Heart left ventricle (tissue), 13 donors: ENCODE measurements around the gene MDFIC.

ENCODE experiments used
- POLR2A ChIP-seq, 2 donors: fragments of 450-650 bp; IDR thresholded peaks; one replicate each; pipeline ENCODE4 v1.6.1; 2017; ENCODE audit warnings: antibody characterized with exemption in 2 of 2, mild to moderate bottlenecking in 2 of 2, moderate library complexity in 2 of 2
- TF ChIP-seq, protein P1 (sequence below), 12 donors: fragments of 200-600 bp; sonication (generic) in 4 of 12; IDR thresholded peaks; one replicate each; pipeline versions ENCODE4 v1.5.0 to v1.8.0; 2018 to 2022; ENCODE audit warnings: antibody characterized with exemption in 12 of 12, mild to moderate bottlenecking in 5 of 12
- donor health status: ischemic (EF 13 %, LVEDD 7.1; RV severe dilation, severe dysfunction).
- donor health status: DM: no; HTN: yes; CAD: no.
- donor health status: DM: no; HTN: no; CAD: no.
- donor health status: ischemic (EF 25% LVEDD 6.9; RV normal size, moderate dysfunction).
- donor health status: ischemic (EF 25% LVEDD 5.7; RV mildly dilated, moderate dysfunction).
- donor health status: ischemic (EF 35%, LVEDD 5.7; RV mildly dilated, moderate dysfunction).
- donor health status: nonischemic (EF 11% LVEDD 7.7; RV severe dilation, severe dysfunction).
- donor health status: DM: yes; HTN: yes; CAD: no.
- donor health status: PGD.
- donor health status: ischemic (EF 29% LVEDD 5.4; RV normal size, mild dysfunction).
- donor health status: nonischemic (EF 23%, LVEDD 6.1; RV moderate dilation, normal function).

DNA sequence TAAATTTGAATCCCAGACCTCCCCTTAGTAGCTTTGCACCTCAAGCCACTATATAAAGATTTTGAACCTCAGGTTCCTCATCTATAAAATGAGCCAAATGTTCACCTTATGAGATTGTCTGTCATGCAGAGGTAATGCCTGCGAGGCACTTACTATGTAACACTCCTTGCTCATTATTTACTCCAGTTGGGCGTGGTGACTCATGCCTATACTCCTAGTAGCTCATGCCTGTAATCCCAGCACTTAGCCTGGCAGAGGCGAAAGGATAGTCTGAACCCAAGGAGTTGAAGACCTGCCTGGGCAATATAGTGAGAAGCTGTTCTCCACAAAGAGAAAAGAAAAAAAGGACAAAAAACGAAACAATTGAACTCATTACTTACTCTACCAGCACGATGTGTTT lies 82.2 kb downstream of the MDFIC start:
- TF ChIP-seq POLR2A (IDR thresholded peaks at IDR 0.05): no peak
- TF ChIP-seq, protein P1, sequence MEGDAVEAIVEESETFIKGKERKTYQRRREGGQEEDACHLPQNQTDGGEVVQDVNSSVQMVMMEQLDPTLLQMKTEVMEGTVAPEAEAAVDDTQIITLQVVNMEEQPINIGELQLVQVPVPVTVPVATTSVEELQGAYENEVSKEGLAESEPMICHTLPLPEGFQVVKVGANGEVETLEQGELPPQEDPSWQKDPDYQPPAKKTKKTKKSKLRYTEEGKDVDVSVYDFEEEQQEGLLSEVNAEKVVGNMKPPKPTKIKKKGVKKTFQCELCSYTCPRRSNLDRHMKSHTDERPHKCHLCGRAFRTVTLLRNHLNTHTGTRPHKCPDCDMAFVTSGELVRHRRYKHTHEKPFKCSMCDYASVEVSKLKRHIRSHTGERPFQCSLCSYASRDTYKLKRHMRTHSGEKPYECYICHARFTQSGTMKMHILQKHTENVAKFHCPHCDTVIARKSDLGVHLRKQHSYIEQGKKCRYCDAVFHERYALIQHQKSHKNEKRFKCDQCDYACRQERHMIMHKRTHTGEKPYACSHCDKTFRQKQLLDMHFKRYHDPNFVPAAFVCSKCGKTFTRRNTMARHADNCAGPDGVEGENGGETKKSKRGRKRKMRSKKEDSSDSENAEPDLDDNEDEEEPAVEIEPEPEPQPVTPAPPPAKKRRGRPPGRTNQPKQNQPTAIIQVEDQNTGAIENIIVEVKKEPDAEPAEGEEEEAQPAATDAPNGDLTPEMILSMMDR (IDR thresholded peaks at IDR 0.05): no peak
